Choroid plexus epithelial cell (primary cell): ENCODE results near the gene SNAPC4.

Experiments used
- DNase-seq: peaks from one replicate; pipeline ENCODE4 v3.0.0-alpha.2; 2010; ENCODE audit warnings: low read depth
- H3K4me3 ChIP-seq: 2 replicates; pipeline ENCODE4 v1.5.1; 2011; ENCODE audit warnings: low read depth, mild to moderate bottlenecking, control low read depth, low read length, moderate library complexity
- TF ChIP-seq, protein P1 (sequence below): conservative IDR thresholded peaks from 2 replicates; pipeline ENCODE4 v1.5.1; 2011; ENCODE audit warnings: low read depth, mild to moderate bottlenecking, control low read depth, inconsistent platforms, low read length, moderate library complexity

The SNAPC4 gene

DNA sequence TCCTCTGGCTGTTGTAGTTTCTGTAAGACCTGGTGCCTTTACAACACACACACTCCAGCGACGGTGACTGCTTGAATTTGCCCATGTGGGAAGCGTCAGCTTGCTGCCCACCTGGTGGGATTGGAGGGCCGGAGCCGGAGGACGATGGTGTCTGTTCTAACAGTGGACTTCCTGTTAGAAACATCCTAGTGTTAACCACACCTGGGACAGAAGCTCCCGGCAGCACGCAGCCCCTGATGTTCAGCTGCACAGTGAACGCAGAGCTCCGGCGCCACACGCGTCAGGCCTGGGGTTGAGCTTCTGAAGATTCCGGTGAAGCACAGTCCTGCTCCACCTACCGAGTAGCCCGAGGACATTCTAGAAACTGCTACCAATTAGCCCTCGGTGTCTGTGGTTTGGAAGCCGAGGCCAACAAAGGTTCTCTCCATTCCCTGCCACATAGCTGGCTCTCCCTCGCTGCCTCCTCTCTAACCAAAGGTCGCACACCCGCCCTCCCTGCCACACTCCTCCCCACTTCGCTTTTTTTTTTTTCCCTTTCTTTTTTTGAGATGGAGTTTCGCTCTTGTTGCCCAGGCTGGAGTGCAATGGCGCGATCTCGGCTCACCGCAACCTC, 24.9 kb upstream of the SNAPC4 start:
- no peak overlapping the region for H3K4me3 ChIP-seq
- TF ChIP-seq, protein P1, sequence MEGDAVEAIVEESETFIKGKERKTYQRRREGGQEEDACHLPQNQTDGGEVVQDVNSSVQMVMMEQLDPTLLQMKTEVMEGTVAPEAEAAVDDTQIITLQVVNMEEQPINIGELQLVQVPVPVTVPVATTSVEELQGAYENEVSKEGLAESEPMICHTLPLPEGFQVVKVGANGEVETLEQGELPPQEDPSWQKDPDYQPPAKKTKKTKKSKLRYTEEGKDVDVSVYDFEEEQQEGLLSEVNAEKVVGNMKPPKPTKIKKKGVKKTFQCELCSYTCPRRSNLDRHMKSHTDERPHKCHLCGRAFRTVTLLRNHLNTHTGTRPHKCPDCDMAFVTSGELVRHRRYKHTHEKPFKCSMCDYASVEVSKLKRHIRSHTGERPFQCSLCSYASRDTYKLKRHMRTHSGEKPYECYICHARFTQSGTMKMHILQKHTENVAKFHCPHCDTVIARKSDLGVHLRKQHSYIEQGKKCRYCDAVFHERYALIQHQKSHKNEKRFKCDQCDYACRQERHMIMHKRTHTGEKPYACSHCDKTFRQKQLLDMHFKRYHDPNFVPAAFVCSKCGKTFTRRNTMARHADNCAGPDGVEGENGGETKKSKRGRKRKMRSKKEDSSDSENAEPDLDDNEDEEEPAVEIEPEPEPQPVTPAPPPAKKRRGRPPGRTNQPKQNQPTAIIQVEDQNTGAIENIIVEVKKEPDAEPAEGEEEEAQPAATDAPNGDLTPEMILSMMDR = no peak
- no peak for DNase-seq

DNA sequence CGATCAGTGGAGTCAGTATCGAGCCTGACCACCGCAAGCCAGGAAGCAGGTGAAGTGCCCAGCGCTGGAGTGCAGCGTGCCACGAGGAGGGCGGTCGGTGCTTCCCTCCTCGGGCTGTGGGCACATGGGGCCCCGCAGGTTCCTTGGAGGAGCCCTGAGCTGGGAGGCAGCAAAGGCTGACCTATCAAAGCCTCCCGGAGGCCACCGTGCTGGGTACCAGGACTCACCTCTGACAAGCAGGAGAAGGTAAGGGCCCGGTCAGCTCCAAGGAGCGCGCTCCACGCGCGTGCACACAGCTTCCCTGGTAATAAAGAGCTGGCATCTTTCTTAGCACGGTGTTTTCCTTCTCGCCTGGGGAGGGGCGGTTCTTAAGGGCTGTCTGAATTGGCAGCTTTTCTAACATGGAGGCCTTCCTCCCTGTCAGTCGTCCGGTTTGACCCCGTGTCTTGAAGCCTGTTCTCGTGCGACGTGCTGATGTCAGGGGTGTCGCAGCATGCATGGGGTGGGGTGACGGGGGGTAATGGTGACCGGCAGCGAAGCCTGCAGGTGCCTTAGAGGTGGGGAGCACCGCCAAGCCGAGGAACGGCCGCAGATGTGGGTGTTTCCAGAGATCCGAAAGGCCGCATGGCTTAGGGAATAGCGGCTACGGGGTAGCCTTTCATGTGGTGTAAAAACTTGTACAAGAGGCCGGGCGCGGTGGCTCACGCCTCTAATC, 23.6 kb upstream of the SNAPC4 start:
- DNase-seq = no peak
- H3K4me3 ChIP-seq = no peak overlapping the region
- TF ChIP-seq, protein P1 = no peak

DNA sequence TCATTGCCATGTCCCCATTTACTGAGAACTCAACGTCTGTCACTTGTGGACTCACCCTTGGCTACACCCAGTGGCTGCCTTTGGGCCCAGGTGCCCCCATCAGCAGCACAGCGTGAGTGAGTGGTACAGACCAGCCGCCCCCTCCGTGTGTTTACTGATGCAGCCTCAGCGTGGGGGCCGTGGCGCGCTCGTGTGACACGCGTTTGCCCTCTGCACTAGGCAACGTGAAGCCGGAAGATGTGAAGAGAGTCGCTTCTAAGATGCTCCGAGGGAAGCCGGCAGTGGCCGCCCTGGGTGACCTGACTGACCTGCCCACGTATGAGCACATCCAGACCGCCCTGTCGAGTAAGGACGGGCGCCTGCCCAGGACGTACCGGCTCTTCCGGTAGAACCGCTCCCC, 22.9 kb upstream of the SNAPC4 start:
- DNase-seq = no peak
- TF ChIP-seq, protein P1 = no peak
- no peak overlapping the region for H3K4me3 ChIP-seq

DNA sequence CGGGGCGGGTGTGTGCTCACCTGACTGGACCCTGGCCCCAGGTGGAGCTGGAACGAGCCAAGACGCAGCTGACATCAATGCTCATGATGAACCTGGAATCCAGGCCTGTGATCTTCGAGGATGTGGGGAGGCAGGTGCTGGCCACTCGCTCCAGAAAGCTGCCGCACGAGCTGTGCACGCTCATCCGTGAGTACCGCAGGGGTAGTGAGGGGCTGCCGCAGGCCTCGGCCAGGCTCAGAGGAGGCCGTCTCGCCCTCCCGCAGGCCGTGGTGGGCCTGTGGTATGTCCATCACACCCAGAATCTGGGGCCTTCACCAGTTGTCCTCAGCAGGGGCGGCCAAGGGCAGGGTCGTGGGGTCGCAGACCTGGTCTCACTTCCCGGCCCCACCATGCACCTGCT, 21.8 kb upstream of the SNAPC4 start:
- TF ChIP-seq, protein P1 = no peak
- H3K4me3 ChIP-seq = no peak overlapping the region
- DNase-seq = no peak

DNA sequence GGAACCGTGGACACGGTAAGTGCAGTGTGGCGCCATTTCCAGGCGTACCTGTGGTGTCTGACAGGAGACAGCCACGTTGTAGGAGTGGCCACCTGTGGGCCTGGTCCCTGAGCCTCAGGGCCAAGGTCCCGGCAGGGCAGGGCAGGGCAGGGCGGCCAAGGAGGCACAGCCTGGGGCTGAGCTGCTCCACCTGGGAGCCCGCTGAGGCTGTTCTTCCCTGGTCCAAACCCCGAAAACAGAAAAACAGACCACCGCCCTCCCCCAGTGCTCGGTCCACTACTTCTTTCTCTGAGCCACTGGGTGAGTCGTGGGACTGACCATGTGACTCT, 19.1 kb upstream of the SNAPC4 start:
- TF ChIP-seq, protein P1 = no peak
- no peak overlapping the region for H3K4me3 ChIP-seq

DNA sequence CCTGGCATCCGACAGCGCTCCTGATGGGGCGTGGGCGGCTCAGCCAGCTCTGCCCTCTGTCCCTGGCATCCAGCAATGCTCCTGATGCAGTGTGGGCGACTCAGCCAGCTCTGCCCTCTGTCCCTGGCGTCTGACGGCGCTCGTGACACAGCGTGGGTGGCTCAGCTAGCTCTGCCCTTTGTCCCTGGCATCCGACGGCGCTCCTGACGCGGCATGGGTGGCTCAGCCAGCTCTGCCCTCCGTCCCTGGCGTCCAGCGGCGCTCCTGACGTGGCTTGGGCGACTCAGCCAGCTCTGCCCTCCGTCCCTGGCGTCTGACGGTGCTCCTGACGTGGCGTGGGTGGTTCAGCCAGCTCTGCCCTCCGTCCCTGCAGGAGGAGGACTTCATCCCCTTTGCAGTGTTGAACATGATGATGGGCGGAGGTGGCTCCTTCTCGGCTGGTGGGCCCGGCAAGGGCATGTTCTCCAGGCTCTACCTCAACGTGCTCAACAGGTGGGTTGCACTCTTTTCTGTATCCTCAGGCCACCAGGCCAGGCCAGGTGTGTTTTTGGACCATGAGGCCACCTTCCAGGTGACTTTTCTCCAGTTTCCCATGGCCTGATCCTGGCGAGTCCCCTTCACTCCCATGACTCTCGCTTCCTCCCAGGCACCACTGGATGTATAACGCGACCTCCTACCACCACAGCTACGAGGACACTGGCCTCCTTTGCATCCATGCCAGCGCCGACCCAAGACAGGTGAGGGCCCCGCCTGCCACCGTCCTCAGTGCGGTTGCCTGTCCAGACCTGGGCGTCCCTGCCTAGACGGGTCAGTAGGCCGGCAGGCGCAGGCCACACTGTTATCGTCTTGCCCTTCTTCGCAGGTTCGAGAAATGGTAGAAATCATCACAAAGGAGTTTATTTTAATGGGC, 18.5 kb upstream of the SNAPC4 start:
- no peak for DNase-seq
- H3K4me3 ChIP-seq = no peak overlapping the region
- TF ChIP-seq, protein P1 = no peak

More for the DNA sequence above, 19.1 kb upstream of the SNAPC4 start:
- no peak for DNase-seq
